HEK293 (cell line): ENCODE results near the gene PIK3CA.

ENCODE experiments used
- CTCF ChIP-seq: fragments of 450-650 bp; formaldehyde crosslinking; IDR thresholded peaks from 2 replicates; pipeline ENCODE4 v1.5.1; 2016; ENCODE audit warnings: missing biosample characterization, missing genetic modification characterization
- YY1 ChIP-seq: fragments of 450-650 bp; formaldehyde crosslinking; IDR thresholded peaks from 2 replicates; pipeline ENCODE4 v1.5.1; 2018; ENCODE audit warnings: missing biosample characterization, missing genetic modification characterization
- ZFP3 ChIP-seq: fragments of 450-650 bp; formaldehyde crosslinking; IDR thresholded peaks from 2 replicates; pipeline ENCODE4 v1.5.1; 2016; ENCODE audit warnings: low read depth, missing biosample characterization, missing genetic modification characterization
- ZNF132 ChIP-seq: fragments of 450-650 bp; formaldehyde crosslinking; IDR thresholded peaks from 2 replicates; pipeline ENCODE4 v1.5.1; 2017; ENCODE audit warnings: missing biosample characterization, missing genetic modification characterization, borderline replicate concordance
- ZNF23 ChIP-seq: fragments of 450-650 bp; formaldehyde crosslinking; IDR thresholded peaks from 2 replicates; pipeline ENCODE4 v1.5.1; 2016; ENCODE audit warnings: missing biosample characterization, missing genetic modification characterization, borderline replicate concordance
- ZNF596 ChIP-seq: fragments of 450-650 bp; IDR thresholded peaks from 2 replicates; pipeline ENCODE4 v1.5.0; 2018; ENCODE audit warnings: missing biosample characterization, mild to moderate bottlenecking, missing genetic modification characterization, moderate library complexity
- TF ChIP-seq, protein P1 (sequence below): fragments of 450-650 bp; formaldehyde crosslinking; IDR thresholded peaks from 2 replicates; pipeline ENCODE4 v1.5.1; 2016; ENCODE audit warnings: missing biosample characterization, missing genetic modification characterization, low read depth
- TF ChIP-seq, protein P2 (sequence below): fragments of 450-650 bp; formaldehyde crosslinking; IDR thresholded peaks from 2 replicates; pipeline ENCODE4 v1.5.1; 2016; ENCODE audit warnings: missing biosample characterization, missing genetic modification characterization

DNA sequence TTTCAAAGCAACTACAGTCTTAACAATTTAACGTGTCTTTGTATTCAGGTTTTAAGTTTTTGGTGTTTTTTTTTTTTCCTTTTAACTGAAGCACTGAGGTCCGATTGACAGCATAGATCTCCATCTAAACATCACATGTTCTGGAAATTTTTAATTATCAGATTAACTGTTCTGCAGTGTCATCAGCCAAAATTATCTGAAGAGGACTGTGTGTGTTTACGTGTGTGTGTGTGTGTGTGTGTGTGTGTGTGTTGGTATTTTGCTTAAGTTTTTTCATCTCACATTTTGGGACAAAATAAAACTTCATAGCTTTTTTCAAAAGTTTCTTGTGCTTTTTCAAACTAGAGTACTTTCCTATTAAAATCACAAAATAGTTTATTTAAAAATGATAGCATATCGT is 1.8 kb downstream of the PIK3CA start:
- no peak for TF ChIP-seq ZNF596
- TF ChIP-seq, protein P1, sequence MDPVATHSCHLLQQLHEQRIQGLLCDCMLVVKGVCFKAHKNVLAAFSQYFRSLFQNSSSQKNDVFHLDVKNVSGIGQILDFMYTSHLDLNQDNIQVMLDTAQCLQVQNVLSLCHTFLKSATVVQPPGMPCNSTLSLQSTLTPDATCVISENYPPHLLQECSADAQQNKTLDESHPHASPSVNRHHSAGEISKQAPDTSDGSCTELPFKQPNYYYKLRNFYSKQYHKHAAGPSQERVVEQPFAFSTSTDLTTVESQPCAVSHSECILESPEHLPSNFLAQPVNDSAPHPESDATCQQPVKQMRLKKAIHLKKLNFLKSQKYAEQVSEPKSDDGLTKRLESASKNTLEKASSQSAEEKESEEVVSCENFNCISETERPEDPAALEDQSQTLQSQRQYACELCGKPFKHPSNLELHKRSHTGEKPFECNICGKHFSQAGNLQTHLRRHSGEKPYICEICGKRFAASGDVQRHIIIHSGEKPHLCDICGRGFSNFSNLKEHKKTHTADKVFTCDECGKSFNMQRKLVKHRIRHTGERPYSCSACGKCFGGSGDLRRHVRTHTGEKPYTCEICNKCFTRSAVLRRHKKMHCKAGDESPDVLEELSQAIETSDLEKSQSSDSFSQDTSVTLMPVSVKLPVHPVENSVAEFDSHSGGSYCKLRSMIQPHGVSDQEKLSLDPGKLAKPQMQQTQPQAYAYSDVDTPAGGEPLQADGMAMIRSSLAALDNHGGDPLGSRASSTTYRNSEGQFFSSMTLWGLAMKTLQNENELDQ (tag by site-specific recombination), result no peak
- no peak for TF ChIP-seq ZNF132 (tag by site-specific recombination)
- TF ChIP-seq ZFP3 (tag by site-specific recombination), result no peak
- no peak for TF ChIP-seq ZNF23 (tag by site-specific recombination)
- TF ChIP-seq, protein P2, sequence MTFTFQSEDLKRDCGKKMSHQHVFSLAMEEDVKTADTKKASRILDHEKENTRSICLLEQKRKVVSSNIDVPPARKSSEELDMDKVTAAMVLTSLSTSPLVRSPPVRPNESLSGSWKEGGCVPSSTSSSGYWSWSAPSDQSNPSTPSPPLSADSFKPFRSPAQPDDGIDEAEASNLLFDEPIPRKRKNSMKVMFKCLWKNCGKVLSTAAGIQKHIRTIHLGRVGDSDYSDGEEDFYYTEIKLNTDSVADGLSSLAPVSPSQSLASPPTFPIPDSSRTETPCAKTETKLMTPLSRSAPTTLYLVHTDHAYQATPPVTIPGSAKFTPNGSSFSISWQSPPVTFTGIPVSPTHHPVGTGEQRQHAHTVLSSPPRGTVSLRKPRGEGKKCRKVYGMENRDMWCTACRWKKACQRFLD (tag by site-specific recombination), result no peak
- no peak for TF ChIP-seq YY1 (tag by site-specific recombination)
- TF ChIP-seq CTCF (tag by site-specific recombination), result no peak
